Measurements from ENCODE around the gene MCU.

GRCh38 chr10:72801263-72801868, 109.4 kb downstream of the MCU start:
- TF ChIP-seq CTCF (IDR thresholded peaks at IDR 0.05), result no peak
- TF ChIP-seq EP300 (IDR thresholded peaks at IDR 0.05), result no peak
- no peak for TF ChIP-seq POLR2AphosphoS5 (IDR thresholded peaks at IDR 0.05)
- TF ChIP-seq POLR2A (IDR thresholded peaks at IDR 0.05), result no peak

All from stomach (tissue), 4 donors.